ENCODE data around the gene MDN1. TPM values are rescaled to one million over a fixed set of nuclear protein-coding genes. Genes with fewer than 3 reads are reported as not detected.

Gene MDN1
- total RNA-seq, 2 experiments from 2014 or later: 40.3 to 40.4 TPM

- peaks cover 70% of the 10 kb centered on the region for H3K36me3 ChIP-seq (ENCODE audit: insufficient read depth, low read length)
These were observed 158.0 kb downstream of the MDN1 start for GRCh38 chr6:89661559-89661958.

GRCh38 chr6:89660981-89661380 is 158.6 kb downstream of the MDN1 start:
- no peak for TF ChIP-seq CTCF (IDR thresholded peaks at IDR 0.05)
- Mint-ChIP-seq H3K4me1 (ENCODE audit: low read depth) (no peaks in the 10 kb centered on the region), H3K4me3 (no peak overlapping the region), H3K36me3 (ENCODE audit: low read depth) (peaks cover 86% of the 10 kb centered on the region), H3K9me3 (no peaks in the 10 kb centered on the region), H3K27ac (no peak overlapping the region), H3K27me3 (no peaks in the 10 kb centered on the region)
- ATAC-seq (ENCODE audit: poor library complexity): no peak
- H3K4me3 ChIP-seq (ENCODE audit: low read length): no peak overlapping the region
- no peaks in the 10 kb centered on the region for H3K27me3 ChIP-seq (ENCODE audit: control insufficient read depth in 1 of 2, insufficient read depth in 2 of 2, low read length in 2 of 2)
- no peak overlapping the region for H3K27ac ChIP-seq (ENCODE audit: low read depth in 1 of 2, low read length in 2 of 2)
- H3K4me1 ChIP-seq (ENCODE audit: insufficient read depth, low read length): no peaks in the 10 kb centered on the region
- H3K9me3 ChIP-seq (ENCODE audit: control insufficient read depth in 1 of 2, insufficient read depth in 1 of 2, low read length in 2 of 2): no peaks in the 10 kb centered on the region
- ChIA-PET CTCF (no interaction called here), POLR2A (no interaction called here)
- intact Hi-C loops (cut with DNase I, micrococcal nuclease): no loop called here
- DNase-seq: no peak
- peaks cover 72% of the 10 kb centered on the region for H3K36me3 ChIP-seq (ENCODE audit: insufficient read depth, low read length)

More at GRCh38 chr6:89661559-89661958, 158.0 kb downstream of the MDN1 start:
- no peak overlapping the region for H3K27ac ChIP-seq (ENCODE audit: low read depth in 1 of 2, low read length in 2 of 2)
- ChIA-PET POLR2A (no interaction called here), CTCF (no interaction called here)
- Mint-ChIP-seq H3K27ac (no peak overlapping the region), H3K4me1 (ENCODE audit: low read depth) (no peaks in the 10 kb centered on the region), H3K4me3 (no peak overlapping the region), H3K36me3 (ENCODE audit: low read depth) (peaks cover 88% of the 10 kb centered on the region), H3K27me3 (no peaks in the 10 kb centered on the region), H3K9me3 (no peaks in the 10 kb centered on the region)
- no peaks in the 10 kb centered on the region for H3K27me3 ChIP-seq (ENCODE audit: control insufficient read depth in 1 of 2, insufficient read depth in 2 of 2, low read length in 2 of 2)
- H3K9me3 ChIP-seq (ENCODE audit: control insufficient read depth in 1 of 2, insufficient read depth in 1 of 2, low read length in 2 of 2): no peaks in the 10 kb centered on the region
- DNase-seq (no peak), ATAC-seq (ENCODE audit: poor library complexity) (no peak)
- H3K4me3 ChIP-seq (ENCODE audit: low read length): no peak overlapping the region
- TF ChIP-seq CTCF (IDR thresholded peaks at IDR 0.05): no peak
- intact Hi-C loops (cut with DNase I, micrococcal nuclease): no loop called here
- H3K4me1 ChIP-seq (ENCODE audit: insufficient read depth, low read length): no peaks in the 10 kb centered on the region

GRCh38 chr6:89657445-89658158 is 162.0 kb downstream of the MDN1 start:
- TF ChIP-seq CTCF (IDR thresholded peaks at IDR 0.05): no peak
- H3K4me1 Mint-ChIP-seq (ENCODE audit: low read depth): no peaks in the 10 kb centered on the region
- peaks cover 87% of the 10 kb centered on the region for H3K36me3 ChIP-seq (ENCODE audit: insufficient read depth, low read length)
- H3K9me3 ChIP-seq (ENCODE audit: control insufficient read depth in 1 of 2, insufficient read depth in 1 of 2, low read length in 2 of 2): no peaks in the 10 kb centered on the region
- POLR2A ChIA-PET: no interaction called here
- intact Hi-C loops (cut with DNase I, micrococcal nuclease): no loop called here
- H3K27ac ChIP-seq (ENCODE audit: low read depth in 1 of 2, low read length in 2 of 2): no peak overlapping the region
- no peaks in the 10 kb centered on the region for H3K27me3 Mint-ChIP-seq
- no peaks in the 10 kb centered on the region for H3K9me3 Mint-ChIP-seq
- CTCF ChIA-PET: no interaction called here
- peaks cover 89% of the 10 kb centered on the region for H3K36me3 Mint-ChIP-seq (ENCODE audit: low read depth)
- ATAC-seq (ENCODE audit: poor library complexity) (no peak), DNase-seq (no peak)
- H3K4me1 ChIP-seq (ENCODE audit: insufficient read depth, low read length): no peaks in the 10 kb centered on the region
- no peak overlapping the region for H3K27ac Mint-ChIP-seq
- H3K4me3 ChIP-seq (ENCODE audit: low read length): no peak overlapping the region
- H3K27me3 ChIP-seq (ENCODE audit: control insufficient read depth in 1 of 2, insufficient read depth in 2 of 2, low read length in 2 of 2): no peaks in the 10 kb centered on the region
- no peak overlapping the region for H3K4me3 Mint-ChIP-seq

Data from CD4-positive, alpha-beta T cell (primary cell).